SH-SY5Y (cell line): ENCODE results near the gene B3GALT4.

Experiments used
- GATA2 ChIP-seq: IDR thresholded peaks from 2 replicates; pipeline ENCODE4 v1.6.1; 2011; ENCODE audit warnings: mild to moderate bottlenecking, low read depth, low read length
- GATA3 ChIP-seq: IDR thresholded peaks from 2 replicates; pipeline ENCODE4 v1.6.1; 2011; ENCODE audit warnings: low read depth, mild to moderate bottlenecking, low read length, moderate library complexity

- TF ChIP-seq GATA3 (no peak), GATA2 (peak; percentile 46; the same call in 1 of the 2 replicates)
Measured at GRCh38 chr6:33288921-33289783, 12.2 kb downstream of the B3GALT4 start, which contains the start of the genes PFDN6 and WDR46.
